IPS-NIHi7 (cell line): ENCODE data around the gene CHD9.
"Not testable (repeated sequence)": the region's sequence is repeated elsewhere in the genome, so short reads cannot be mapped to it uniquely, and the experiment has no call there.

Experiments used
- DNase-seq: peaks from one replicate; pipeline ENCODE4 v3.0.0; 2012; ENCODE audit warnings: mixed read lengths; ENCODE audit errors: extremely low spot score

The CHD9 gene

DNA sequence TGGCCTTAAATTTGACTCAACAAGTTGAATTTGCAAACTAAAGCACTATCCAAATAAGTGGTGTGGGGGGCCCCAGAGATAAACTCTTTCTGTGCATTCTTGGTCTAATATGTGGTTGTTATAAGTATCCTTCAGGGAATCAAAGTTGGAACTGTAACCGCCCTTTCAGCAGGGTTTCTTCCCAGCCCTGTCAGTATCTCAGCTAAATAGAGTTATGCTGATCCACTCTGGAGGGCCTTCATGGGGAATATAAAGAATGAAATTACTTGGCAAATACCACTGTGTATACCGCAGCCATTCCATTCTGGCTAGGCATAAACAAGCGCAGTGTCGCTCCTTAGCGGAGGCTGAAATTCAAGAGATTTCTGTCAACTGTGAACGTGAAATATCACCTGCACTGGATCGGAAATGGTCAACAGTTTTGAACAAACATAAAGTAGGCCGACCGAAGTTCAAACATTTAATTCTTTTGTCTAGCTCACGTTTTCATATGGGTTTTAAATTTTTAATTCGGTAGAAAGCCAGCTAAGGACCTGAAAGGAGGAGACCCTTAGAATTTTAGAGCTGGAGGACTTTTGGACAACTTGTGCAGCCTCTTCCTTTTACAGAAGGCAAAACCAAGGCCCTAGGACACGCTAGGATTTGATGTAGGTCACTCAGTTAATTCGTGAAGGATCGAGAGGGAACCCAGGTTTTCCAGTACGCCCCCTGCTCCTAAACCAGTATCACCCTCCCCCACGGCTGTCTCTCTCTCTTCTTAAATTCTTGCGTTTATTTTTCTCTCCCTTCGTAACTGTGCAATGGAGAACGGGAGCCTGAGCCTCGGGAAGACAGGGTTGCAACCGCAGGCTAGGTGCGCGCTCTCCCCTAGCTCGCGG is 74.7 kb downstream of the CHD9 start:
- peak; percentile 36 for DNase-seq

DNA sequence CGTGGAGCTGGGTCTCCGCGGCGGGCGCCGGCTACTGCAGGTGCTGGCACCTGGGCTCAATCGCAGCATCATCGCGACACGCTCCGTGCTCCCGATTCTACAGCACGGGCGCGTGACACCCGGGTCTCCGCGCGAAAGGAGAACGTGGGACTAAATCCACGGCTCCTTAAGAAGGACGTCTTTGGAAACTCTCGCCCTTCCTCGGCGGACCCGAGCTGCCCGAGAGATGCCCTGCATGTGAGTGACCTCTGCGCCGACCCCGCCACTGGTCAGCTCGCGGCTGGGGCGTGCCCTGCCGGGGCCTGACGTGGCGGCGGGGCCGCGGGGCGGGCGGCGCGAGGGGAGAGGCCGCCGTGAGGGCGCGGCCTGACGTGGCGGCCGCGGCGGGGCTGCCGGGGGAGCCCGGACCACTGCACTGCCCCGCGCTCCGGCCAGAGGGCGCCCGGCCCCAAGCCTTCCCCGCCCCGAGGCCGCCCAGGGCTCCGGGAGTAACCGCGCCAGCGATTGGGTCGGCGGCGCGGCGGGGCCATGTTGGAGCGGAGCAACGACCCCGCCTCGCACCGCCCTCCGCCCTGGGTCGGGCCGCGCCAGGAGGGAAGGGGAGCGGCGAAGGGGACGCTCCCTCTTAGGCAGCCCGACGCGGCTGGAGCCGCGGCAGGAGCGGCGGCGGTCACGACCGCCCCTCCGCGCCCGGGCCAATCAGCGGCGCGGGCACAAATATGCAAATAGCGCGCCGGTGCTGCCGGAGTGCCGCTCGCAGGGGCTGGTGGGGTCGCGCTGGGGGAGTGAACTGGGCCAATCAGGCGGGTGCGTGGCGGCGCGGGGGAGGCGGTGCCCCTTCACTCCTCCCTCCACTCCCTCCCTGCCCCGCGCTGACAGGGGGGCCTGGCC is 75.6 kb downstream of the CHD9 start:
- peak; percentile 97 for DNase-seq

DNA sequence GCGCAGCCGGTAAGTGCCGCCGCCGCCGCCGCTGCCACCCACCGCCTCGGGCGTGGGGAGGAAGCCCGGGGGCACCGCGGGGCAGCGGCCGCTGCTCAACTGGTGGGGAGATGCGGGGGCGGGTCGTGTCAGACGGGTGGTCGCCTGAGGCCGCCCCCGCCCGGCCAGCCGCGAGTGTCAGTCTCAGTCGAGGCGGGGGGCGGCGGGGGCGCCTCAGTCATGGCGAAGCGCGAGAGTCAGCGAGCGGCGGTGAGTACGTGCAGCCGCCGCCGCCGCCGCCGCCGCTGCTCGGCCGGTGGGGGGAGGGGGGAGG is 76.2 kb downstream of the CHD9 start:
- DNase-seq, result no peak

- peak; percentile 74 for DNase-seq
Measured at GRCh38 chr16:53131363-53132071, 76.7 kb downstream of the CHD9 start.

GRCh38 chr16:53132406-53132805 is 77.6 kb downstream of the CHD9 start:
- DNase-seq, result no peak

GRCh38 chr16:53135329-53135728 is 80.5 kb downstream of the CHD9 start:
- DNase-seq, result no peak

- DNase-seq, result no peak
Measured at GRCh38 chr16:53142823-53143568, 88.2 kb downstream of the CHD9 start.

- DNase-seq, result no peak
Measured at GRCh38 chr16:53147500-53148065, 92.8 kb downstream of the CHD9 start.

DNA sequence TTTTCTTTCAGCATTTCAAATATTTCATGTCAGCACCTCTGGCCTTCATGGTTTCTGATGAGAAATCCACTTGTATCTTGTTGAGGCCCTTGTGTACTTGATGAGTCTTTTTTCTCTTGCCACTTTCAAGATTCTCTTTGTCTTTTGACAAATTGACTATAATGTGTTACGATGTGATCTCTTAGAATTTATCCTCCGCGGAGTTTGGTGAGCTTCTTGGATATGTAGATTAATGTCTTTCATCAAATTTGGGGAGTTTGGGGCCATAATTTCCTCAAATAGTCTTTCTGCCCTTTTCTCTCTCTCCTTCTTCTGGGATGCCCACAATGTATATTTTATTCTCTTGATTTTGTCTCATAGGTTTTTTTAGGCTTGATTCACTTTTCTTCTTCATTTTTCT is 96.0 kb downstream of the CHD9 start:
- DNase-seq, result no peak

- DNase-seq, result no peak
Measured at GRCh38 chr16:53152329-53152728, 97.5 kb downstream of the CHD9 start.

DNA sequence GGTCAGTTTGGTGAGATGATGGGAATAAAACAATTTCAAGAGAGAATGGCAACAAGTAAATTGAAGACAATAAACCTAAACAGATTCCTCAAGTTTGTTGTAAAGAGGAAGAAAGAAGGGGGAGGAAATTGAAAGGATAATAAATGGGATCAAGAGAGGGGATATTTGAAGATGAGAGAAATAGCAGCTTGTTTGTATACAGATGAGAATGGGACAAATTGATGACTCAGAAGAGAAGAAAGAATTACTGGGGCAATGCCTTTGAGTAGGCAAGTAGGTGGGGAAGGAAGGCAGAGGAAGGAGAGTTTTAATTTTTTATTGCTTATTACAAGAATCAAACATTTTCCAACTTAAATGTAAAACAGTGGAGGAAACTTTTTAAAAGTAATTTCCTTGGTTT is 98.3 kb downstream of the CHD9 start:
- no peak for DNase-seq

GRCh38 chr16:53154513-53154912 is 99.7 kb downstream of the CHD9 start:
- no peak for DNase-seq

DNA sequence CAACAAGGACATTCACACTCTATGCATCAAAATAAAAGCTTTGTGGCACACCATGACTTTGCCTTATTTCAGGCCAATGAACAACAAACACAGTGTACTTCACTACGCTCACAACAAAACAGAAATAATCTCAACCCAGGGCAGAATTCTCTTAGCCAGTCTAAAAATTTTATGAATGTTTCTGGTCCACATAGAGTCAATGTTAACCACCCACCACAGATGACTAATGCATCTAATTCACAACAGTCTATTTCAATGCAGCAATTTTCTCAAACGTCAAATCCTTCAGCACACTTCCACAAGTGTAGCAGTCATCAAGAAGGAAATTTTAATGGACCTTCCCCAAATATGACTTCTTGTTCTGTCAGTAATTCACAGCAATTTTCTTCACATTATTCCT is 101.7 kb downstream of the CHD9 start:
- no peak for DNase-seq

GRCh38 chr16:53159781-53160436 is 105.1 kb downstream of the CHD9 start:
- peak; percentile 47 for DNase-seq

- DNase-seq, result no peak
Measured at GRCh38 chr16:53166099-53166498, 111.3 kb downstream of the CHD9 start.

DNA sequence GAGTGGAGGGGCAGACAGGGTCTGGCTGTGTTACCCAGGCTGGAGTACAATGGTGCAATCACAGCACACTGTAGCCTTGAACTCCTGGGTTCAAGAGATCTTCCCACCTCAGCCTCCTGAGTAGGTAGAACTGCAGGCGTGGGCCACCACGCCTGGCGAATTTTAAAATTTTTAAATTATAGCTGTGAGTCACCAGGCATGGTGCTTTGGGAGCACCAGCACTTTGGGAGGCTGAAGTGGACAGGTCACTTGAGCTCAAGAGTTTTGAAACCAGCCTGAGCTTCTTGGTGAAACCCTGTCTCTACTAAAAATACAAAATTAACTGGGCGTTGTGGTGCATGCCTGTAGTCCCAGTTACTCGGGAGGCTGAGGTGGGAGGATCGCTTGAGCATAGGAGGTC is 114.0 kb downstream of the CHD9 start:
- no peak for DNase-seq

DNA sequence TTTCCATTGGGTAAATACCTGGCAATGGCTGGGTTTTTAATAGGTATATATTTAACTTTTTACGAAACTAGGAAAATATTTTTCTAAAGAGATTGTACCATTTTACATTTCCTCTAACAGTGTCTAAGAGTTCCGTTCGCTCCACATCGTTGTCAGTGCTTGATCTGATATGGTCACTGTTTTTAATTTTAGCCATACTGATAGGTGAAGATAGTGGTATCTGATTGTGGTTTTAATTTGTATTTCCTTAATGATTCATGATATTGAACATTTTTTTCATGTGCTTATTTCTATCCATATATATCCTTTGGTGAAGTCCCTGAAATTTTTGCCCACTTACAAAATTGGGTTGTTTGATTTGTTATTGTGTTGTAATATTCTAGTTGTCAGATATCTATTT is 117.7 kb downstream of the CHD9 start:
- no peak for DNase-seq

- no peak for DNase-seq
Measured at GRCh38 chr16:53175118-53175517, 120.3 kb downstream of the CHD9 start.

DNA sequence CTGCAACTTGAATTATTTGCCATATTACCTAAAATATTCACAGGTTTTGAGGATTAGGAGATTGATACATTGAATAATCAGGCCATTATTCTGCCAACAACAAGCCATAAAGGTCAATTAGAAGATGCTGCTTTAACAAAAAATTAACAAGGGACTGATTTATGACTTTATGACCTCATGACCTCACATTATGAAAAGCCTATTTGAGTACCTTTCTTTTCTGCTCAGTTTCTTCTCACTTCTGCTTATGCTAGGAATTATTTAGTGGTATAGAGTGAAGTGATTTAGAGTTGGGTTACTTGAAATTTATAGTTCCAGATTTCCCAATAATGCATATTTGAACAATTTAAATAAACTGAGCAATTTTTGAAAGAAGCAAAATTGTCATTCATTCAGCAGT is 121.6 kb downstream of the CHD9 start:
- no peak for DNase-seq

GRCh38 chr16:53183442-53183841 is 128.7 kb downstream of the CHD9 start:
- DNase-seq, result no peak

DNA sequence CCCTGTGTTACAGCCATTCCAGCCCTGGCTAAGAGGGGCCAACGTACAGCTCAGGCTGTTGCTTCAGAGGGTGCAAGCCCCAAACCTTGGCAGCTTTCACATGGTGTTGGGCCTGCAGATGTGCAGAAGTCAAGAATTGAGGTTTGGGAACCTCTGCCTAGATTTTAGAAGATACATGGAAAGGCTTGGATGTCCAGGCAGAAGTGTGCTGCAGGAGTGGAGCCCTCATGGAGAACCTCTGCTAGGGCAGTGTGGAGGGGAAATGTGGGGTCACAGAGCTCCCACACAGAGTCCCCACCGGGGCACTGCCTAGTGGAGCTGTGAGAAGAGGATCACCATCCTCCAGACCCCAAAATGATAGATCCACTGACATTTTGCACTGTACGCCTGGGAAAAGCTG is 130.9 kb downstream of the CHD9 start:
- not testable (repeated sequence) for DNase-seq
